ENCODE results near the gene HELQ.

DNA sequence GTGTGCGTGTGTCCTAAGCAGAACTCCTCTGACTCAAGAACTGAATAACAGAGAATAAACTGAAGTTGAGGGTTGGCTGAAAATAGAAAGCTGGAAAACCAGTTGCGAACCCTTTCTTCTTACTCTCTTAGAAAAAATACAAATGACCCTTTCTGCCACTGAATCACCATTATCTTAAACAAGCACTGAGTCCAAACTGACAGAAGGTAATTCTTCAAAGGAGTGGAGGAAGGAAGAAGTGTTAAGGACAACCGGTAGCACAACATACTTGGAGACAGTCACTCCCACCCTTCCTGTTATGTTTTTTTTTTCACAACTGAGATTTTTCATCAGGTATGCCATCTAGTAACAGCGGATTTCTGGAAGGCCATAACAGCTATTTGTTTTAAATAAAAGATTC is 38.1 kb downstream of the HELQ start:
- TF ChIP-seq POLR2AphosphoS5 (IDR thresholded peaks at IDR 0.05; ENCODE audit: low read depth, low read length) (no peak), NBN (conservative IDR thresholded peaks at IDR 0.05) (no peak), REPIN1 (CRISPR knock-in tag; IDR thresholded peaks at IDR 0.05; ENCODE audit: borderline replicate concordance, low read depth) (no peak), HMG20A (CRISPR knock-in tag; IDR thresholded peaks at IDR 0.05; ENCODE audit: borderline replicate concordance) (no peak), POLR2A (IDR thresholded peaks at IDR 0.05; ENCODE audit: insufficient read depth in 1 of 2, low read depth in 2 of 2, low read length in 2 of 2) (no peak)
